HCT116 (cell line): Measurements from ENCODE around the gene UNKL. TPM values are rescaled to one million over a fixed set of nuclear protein-coding genes. Genes with fewer than 3 reads are reported as not detected.

Experiments used
- ATAC-seq: fragments of 200-7000 bp; cut with Tn5 transposase; 2 replicates; pipeline ENCODE4 v1.9.1; 2020; ENCODE audit warnings: mild to moderate bottlenecking, moderate library complexity
- BruUV-seq: library from RNA; stranded (reverse); fragments of 400-500 nt; replicated peaks from 2 replicates; lab custom pipeline; 2021; lab: Mats Ljungman, UMichigan
- CTCF ChIA-PET: fragments of 300-600 bp; sonication (Branson Sonifier 250); formaldehyde crosslinking; loops from one replicate; lab custom pipeline; 2021; ENCODE audit warnings: antibody characterized with exemption; lab: Charles Lee
- POLR2A ChIA-PET: fragments of 300-600, 350-600 bp; sonication (Branson Sonifier 250); formaldehyde crosslinking; loops from one replicate; lab custom pipeline; 2021; ENCODE audit warnings: antibody characterized with exemption; lab: Charles Lee
- RAD21 ChIA-PET, 2 experiments: fragments of 300-600 bp; sonication (Branson Sonifier 250); formaldehyde crosslinking; loops; one replicate each; lab custom pipeline; 2023; ENCODE audit warnings: low total read pairs in 2 of 2; ENCODE audit not compliant: uncharacterized antibody in 2 of 2, unreplicated experiment in 2 of 2, low non-redundant PET in 1 of 2; lab: Charles Lee
- DNase-seq: peaks from one replicate; pipeline ENCODE4 v3.0.0-alpha.2; 2010; ENCODE audit warnings: low read depth, low spot score
- H2AFZ ChIP-seq: fragments of 200-600 bp; shearing (Covaris generic), sonication (generic); 2 replicates; pipeline ENCODE4 v1.6.1; 2017; ENCODE audit warnings: low read depth, mixed run types, mixed read lengths, antibody characterized with exemption, low read length; ENCODE audit not compliant: poor library complexity, severe bottlenecking
- H3K27ac ChIP-seq: 2 replicates; pipeline ENCODE4 v1.5.1; 2012; ENCODE audit warnings: low read depth, low read length
- H3K27me3 ChIP-seq: fragments of 200-600 bp; sonication (generic); 2 replicates; pipeline ENCODE4 v1.6.1; 2016; ENCODE audit warnings: mixed run types, low read length, mixed read lengths; ENCODE audit not compliant: insufficient read depth
- H3K36me3 ChIP-seq, 2 experiments: fragments of 200-500 bp in 1 of 2; fragments of 200-600 bp in 1 of 2; sonication (Bioruptor generic) in 1 of 2; sonication (generic) in 1 of 2; 2 replicates each; pipeline versions ENCODE4 v1.5.1 to v1.6.1; 2014 to 2016; ENCODE audit warnings: low read length in 2 of 2, inconsistent platforms in 1 of 2, mixed read lengths in 1 of 2, mixed run types in 1 of 2; ENCODE audit not compliant: insufficient read depth in 2 of 2, control insufficient read depth in 1 of 2
- H3K4me1 ChIP-seq, 2 experiments: fragments of 200-600 bp in 1 of 2; sonication (generic) in 1 of 2; 2 replicates each; pipeline versions ENCODE4 v1.5.1 to v1.6.1; 2012 to 2017; ENCODE audit warnings: low read length in 2 of 2, inconsistent platforms in 1 of 2, mild to moderate bottlenecking in 1 of 2, mixed read lengths in 1 of 2, mixed run types in 1 of 2, moderate library complexity in 1 of 2; ENCODE audit not compliant: insufficient read depth in 2 of 2, control insufficient read depth in 1 of 2
- H3K4me2 ChIP-seq: fragments of 200-600 bp; sonication (generic); 2 replicates; pipeline ENCODE4 v1.6.1; 2017; ENCODE audit warnings: mixed run types, low read length, mixed read lengths
- H3K4me3 ChIP-seq, 2 experiments: fragments of 200-600 bp in 1 of 2; sonication (generic) in 1 of 2; replicated peaks in 1 of 2; 2 replicates each; pipeline ENCODE4 v1.5.1; 2011 to 2016; ENCODE audit warnings: low read length in 2 of 2, control low read depth in 1 of 2, low read depth in 1 of 2, mild to moderate bottlenecking in 1 of 2, mixed read lengths in 1 of 2, mixed run types in 1 of 2
- H3K79me2 ChIP-seq: fragments of 200-600 bp; sonication (generic); 2 replicates; pipeline ENCODE4 v1.6.1; 2017; ENCODE audit warnings: mild to moderate bottlenecking, mixed run types, low read length, moderate library complexity, mixed read lengths; ENCODE audit not compliant: insufficient read depth
- H3K9ac ChIP-seq: fragments of 200-600 bp; sonication (generic); 2 replicates; pipeline ENCODE4 v1.6.1; 2016; ENCODE audit warnings: low read length, mixed read lengths
- H3K9me2 ChIP-seq: fragments of 200-600 bp; sonication (generic), shearing (Covaris generic); 2 replicates; pipeline ENCODE4 v1.6.1; 2017; ENCODE audit warnings: mixed run types, mild to moderate bottlenecking, moderate library complexity; ENCODE audit not compliant: insufficient read depth
- H3K9me3 ChIP-seq, 2 experiments: fragments of 200-500 bp in 1 of 2; fragments of 200-600 bp in 1 of 2; sonication (Bioruptor generic) in 1 of 2; sonication (generic) in 1 of 2; 2 replicates each; pipeline ENCODE4 v1.6.1; 2014 to 2017; ENCODE audit warnings: low read length in 2 of 2, mixed read lengths in 2 of 2, inconsistent platforms in 1 of 2, low read depth in 1 of 2, mild to moderate bottlenecking in 1 of 2, mixed run types in 1 of 2, moderate library complexity in 1 of 2; ENCODE audit not compliant: control insufficient read depth in 1 of 2, insufficient read depth in 1 of 2
- H4K20me1 ChIP-seq: fragments of 200-600 bp; sonication (generic), shearing (Covaris generic); 2 replicates; pipeline ENCODE4 v1.6.1; 2017; ENCODE audit warnings: mixed run types, mild to moderate bottlenecking, moderate library complexity; ENCODE audit not compliant: insufficient read depth
- CBX3 ChIP-seq: IDR thresholded peaks from 2 replicates; pipeline ENCODE4 v1.6.1; 2012; ENCODE audit warnings: low read depth
- CEBPB ChIP-seq: IDR thresholded peaks from 2 replicates; pipeline ENCODE4 v1.6.1; 2012; ENCODE audit warnings: low read depth
- EZH2 ChIP-seq: fragments of 200-600 bp; sonication (generic); IDR thresholded peaks from 2 replicates; pipeline ENCODE4 v1.6.1; 2017; ENCODE audit warnings: antibody characterized with exemption, mixed run types
- EZH2phosphoT487 ChIP-seq: fragments of 200-600 bp; IDR thresholded peaks from 2 replicates; pipeline ENCODE4 v1.6.1; 2018; ENCODE audit warnings: antibody characterized with exemption, borderline replicate concordance
- JUND ChIP-seq: IDR thresholded peaks from 2 replicates; pipeline ENCODE4 v1.6.1; 2012
- POLR2A ChIP-seq: IDR thresholded peaks from 2 replicates; pipeline ENCODE4 v1.7.0; 2011; ENCODE audit warnings: borderline replicate concordance; ENCODE audit not compliant: insufficient read depth, insufficient read length; ENCODE audit errors: extremely low read depth
- RAD21 ChIP-seq: IDR thresholded peaks from 2 replicates; pipeline ENCODE4 v1.6.1; 2012; ENCODE audit warnings: low read depth, mild to moderate bottlenecking
- SIN3A ChIP-seq: IDR thresholded peaks from 2 replicates; pipeline ENCODE4 v1.6.1; 2012; ENCODE audit warnings: low read depth
- SRF ChIP-seq: IDR thresholded peaks from 2 replicates; pipeline ENCODE4 v1.6.1; 2012; ENCODE audit warnings: low read depth
- TCF7L2 ChIP-seq: IDR thresholded peaks from 2 replicates; pipeline ENCODE4 v1.7.0; 2011; ENCODE audit warnings: borderline replicate concordance, inconsistent platforms; ENCODE audit not compliant: insufficient read depth, insufficient read length; ENCODE audit errors: extremely low read depth
- YY1 ChIP-seq: IDR thresholded peaks from 2 replicates; pipeline ENCODE4 v1.6.1; 2011; ENCODE audit warnings: low read length, low read depth, moderate library complexity, mild to moderate bottlenecking; ENCODE audit not compliant: insufficient replicate concordance; ENCODE audit errors: extremely low read depth
- ZBTB33 ChIP-seq: IDR thresholded peaks from 2 replicates; pipeline ENCODE4 v1.6.1; 2011; ENCODE audit warnings: mild to moderate bottlenecking, low read length, moderate library complexity; ENCODE audit not compliant: insufficient replicate concordance; ENCODE audit errors: extremely low read depth
- ZNF274 ChIP-seq: fragments of 200-500 bp; sonication (Bioruptor generic); IDR thresholded peaks from 2 replicates; pipeline ENCODE4 v1.6.1; 2014; ENCODE audit warnings: mild to moderate bottlenecking, low read depth, low read length, inconsistent platforms
- intact Hi-C: fragments of 100-400 bp; cut with micrococcal nuclease; formaldehyde crosslinking; loops from 2 replicates; pipeline ENCODE4 v1.10.0; 2022
- total RNA-seq: library from RNA; stranded (reverse); gene quantifications from one replicate; pipeline ENCODE4 v1.2.1, GENCODE V29; 2021; ENCODE audit not compliant: unreplicated experiment
- TF ChIP-seq, protein P1 (sequence below): IDR thresholded peaks from 2 replicates; pipeline ENCODE4 v1.6.1; 2012; ENCODE audit warnings: low read depth
- TF ChIP-seq, protein P2 (sequence below): IDR thresholded peaks from 2 replicates; pipeline ENCODE4 v1.6.1; 2012

The UNKL gene
- total RNA-seq, 1 experiment from 2014 or later, result 24.9 TPM

DNA sequence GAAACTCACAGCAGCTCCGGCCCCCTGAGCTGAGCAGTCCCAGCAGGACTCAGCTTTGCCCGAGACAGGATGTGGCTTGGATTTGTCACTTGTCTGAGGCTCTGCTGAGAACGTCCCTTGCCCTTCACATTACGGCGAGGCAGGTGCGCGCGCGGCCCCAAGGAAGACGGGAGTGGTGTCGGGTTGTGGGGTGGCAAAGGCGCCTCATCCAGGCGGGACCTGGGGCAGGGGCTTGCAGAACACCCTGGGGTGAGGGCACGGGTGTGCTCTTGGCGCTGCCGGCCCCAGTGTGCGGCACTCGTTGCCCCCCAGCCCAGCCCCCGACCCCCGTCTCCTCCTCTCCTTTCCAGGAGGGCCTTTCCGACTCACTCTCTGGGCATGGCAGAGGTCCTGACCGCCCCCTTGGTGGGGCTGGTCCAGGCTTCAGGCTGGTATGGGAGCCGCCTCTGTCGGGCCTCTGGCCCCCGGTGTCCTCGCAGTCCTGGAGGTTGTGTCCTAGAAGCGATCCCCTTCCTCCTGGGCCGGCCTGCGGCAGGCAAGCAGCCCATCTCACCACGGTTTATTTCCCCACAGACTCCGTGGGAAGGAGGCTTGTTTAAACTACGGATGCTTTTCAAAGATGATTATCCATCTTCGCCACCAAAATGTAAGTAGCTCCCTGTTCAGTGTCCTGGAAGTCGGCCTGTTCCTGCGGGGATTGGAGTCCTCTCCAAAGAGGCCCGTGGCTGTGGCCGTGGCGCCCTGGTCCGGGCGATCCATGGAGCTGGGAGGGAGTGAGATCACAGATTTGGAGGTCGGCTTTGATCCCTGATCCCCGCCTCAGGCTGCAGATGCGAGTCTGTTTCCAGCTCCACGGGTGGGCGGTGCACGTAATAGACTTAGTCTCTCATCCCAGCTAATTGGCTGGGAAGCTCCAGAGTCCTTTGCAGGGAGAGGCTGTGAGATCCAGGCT is 99.1 kb downstream of the UNKL start:
- Histone ChIP-seq H3K4me3 (no peak overlapping the region), H3K79me2 (peaks cover 98% of the 10 kb centered on the region), H3K27me3 (no peaks in the 10 kb centered on the region), H3K27ac (no peak overlapping the region), H3K36me3 (peaks cover 46 to 70% of the 10 kb centered on the region in 2 experiments), H2AFZ (no peak overlapping the region), H4K20me1 (peaks cover 27% of the 10 kb centered on the region; the same call in 1 of the 2 replicates), H3K9ac (no peak overlapping the region), H3K9me3 (no peaks in the 10 kb centered on the region), H3K4me2 (no peak overlapping the region), H3K9me2 (no peaks in the 10 kb centered on the region), H3K4me1 (peaks cover 7 to 22% of the 10 kb centered on the region in 2 experiments; a peak in 3 of 4 replicates)
- intact Hi-C loops, result no loop called here
- no peak for TF ChIP-seq SRF
- no peak for TF ChIP-seq JUND
- no peak for TF ChIP-seq EZH2phosphoT487
- TF ChIP-seq ZNF274, result no peak
- no peak for TF ChIP-seq TCF7L2
- no peak for TF ChIP-seq ZBTB33
- no peak for TF ChIP-seq EZH2
- no peak for TF ChIP-seq CEBPB
- TF ChIP-seq RAD21, result no peak
- TF ChIP-seq, protein P1, sequence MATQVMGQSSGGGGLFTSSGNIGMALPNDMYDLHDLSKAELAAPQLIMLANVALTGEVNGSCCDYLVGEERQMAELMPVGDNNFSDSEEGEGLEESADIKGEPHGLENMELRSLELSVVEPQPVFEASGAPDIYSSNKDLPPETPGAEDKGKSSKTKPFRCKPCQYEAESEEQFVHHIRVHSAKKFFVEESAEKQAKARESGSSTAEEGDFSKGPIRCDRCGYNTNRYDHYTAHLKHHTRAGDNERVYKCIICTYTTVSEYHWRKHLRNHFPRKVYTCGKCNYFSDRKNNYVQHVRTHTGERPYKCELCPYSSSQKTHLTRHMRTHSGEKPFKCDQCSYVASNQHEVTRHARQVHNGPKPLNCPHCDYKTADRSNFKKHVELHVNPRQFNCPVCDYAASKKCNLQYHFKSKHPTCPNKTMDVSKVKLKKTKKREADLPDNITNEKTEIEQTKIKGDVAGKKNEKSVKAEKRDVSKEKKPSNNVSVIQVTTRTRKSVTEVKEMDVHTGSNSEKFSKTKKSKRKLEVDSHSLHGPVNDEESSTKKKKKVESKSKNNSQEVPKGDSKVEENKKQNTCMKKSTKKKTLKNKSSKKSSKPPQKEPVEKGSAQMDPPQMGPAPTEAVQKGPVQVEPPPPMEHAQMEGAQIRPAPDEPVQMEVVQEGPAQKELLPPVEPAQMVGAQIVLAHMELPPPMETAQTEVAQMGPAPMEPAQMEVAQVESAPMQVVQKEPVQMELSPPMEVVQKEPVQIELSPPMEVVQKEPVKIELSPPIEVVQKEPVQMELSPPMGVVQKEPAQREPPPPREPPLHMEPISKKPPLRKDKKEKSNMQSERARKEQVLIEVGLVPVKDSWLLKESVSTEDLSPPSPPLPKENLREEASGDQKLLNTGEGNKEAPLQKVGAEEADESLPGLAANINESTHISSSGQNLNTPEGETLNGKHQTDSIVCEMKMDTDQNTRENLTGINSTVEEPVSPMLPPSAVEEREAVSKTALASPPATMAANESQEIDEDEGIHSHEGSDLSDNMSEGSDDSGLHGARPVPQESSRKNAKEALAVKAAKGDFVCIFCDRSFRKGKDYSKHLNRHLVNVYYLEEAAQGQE, result no peak
- no peak for TF ChIP-seq CBX3
- TF ChIP-seq, protein P2, sequence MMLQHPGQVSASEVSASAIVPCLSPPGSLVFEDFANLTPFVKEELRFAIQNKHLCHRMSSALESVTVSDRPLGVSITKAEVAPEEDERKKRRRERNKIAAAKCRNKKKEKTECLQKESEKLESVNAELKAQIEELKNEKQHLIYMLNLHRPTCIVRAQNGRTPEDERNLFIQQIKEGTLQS, result no peak
- TF ChIP-seq YY1, result no peak
- no peak for TF ChIP-seq SIN3A
- no peak for TF ChIP-seq POLR2A
- ChIA-PET POLR2A (no interaction called here), RAD21 (no interaction called here), CTCF (interaction anchor here (1.0 to 1.1 kb wide), 2 partner anchors 14 to 17 kb away, joined by 3 read pairs; no protein-coding TSS in a partner anchor)
- DNase-seq (no peak), ATAC-seq (no peak)
- BruUV-seq, result no TSS peak
